DND-41 (cell line): ENCODE results near the gene ACER3.

Experiments
- ATAC-seq: fragments of 200-7000 bp; cut with Tn5 transposase; 3 replicates; pipeline ENCODE4 v1.9.1; 2021; ENCODE audit warnings: low read depth; ENCODE audit not compliant: insufficient read depth
- DNase-seq: peaks from one replicate; pipeline ENCODE4 v3.0.0-alpha.2; 2020
- H2AFZ ChIP-seq: 2 replicates; pipeline ENCODE4 v1.6.0; 2012; ENCODE audit warnings: low read depth, low read length
- H3K27ac ChIP-seq: 2 replicates; pipeline ENCODE4 v1.5.1; 2012; ENCODE audit warnings: low read length, inconsistent platforms
- H3K27me3 ChIP-seq: fragments of 200-600 bp; sonication (generic); 2 replicates; pipeline ENCODE4 v1.6.0; 2012; ENCODE audit warnings: low read length, mild to moderate bottlenecking, inconsistent platforms; ENCODE audit not compliant: insufficient read depth, poor library complexity
- H3K36me3 ChIP-seq: 2 replicates; pipeline ENCODE4 v1.5.1; 2012; ENCODE audit warnings: low read length, inconsistent platforms; ENCODE audit not compliant: insufficient read depth
- H3K4me1 ChIP-seq: 2 replicates; pipeline ENCODE4 v1.5.1; 2012; ENCODE audit warnings: mild to moderate bottlenecking, low read length; ENCODE audit not compliant: insufficient read depth
- H3K4me2 ChIP-seq: 2 replicates; pipeline ENCODE4 v1.6.0; 2012; ENCODE audit warnings: mild to moderate bottlenecking, moderate library complexity, low read length, inconsistent platforms; ENCODE audit not compliant: insufficient read depth
- H3K4me3 ChIP-seq, 2 experiments: fragments of 200-600 bp in 1 of 2; shearing (Covaris generic) in 1 of 2; 2 replicates each; pipeline ENCODE4 v1.5.1; 2012 to 2016; ENCODE audit warnings: inconsistent platforms in 2 of 2, low read length in 2 of 2, mild to moderate bottlenecking in 2 of 2, low read depth in 1 of 2, moderate library complexity in 1 of 2
- H3K79me2 ChIP-seq: 2 replicates; pipeline ENCODE4 v1.6.0; 2012; ENCODE audit warnings: low read length, inconsistent platforms; ENCODE audit not compliant: insufficient read depth
- H3K9ac ChIP-seq: 2 replicates; pipeline ENCODE4 v1.6.0; 2012; ENCODE audit warnings: low read depth, mild to moderate bottlenecking, inconsistent platforms, low read length, moderate library complexity
- H3K9me3 ChIP-seq: 2 replicates; pipeline ENCODE4 v1.5.1; 2012; ENCODE audit warnings: low read length, moderate library complexity, mild to moderate bottlenecking, inconsistent platforms; ENCODE audit not compliant: insufficient read depth, severe bottlenecking
- H4K20me1 ChIP-seq: 2 replicates; pipeline ENCODE4 v1.6.0; 2012; ENCODE audit warnings: low read length; ENCODE audit not compliant: insufficient read depth
- EZH2 ChIP-seq: IDR thresholded peaks from 3 replicates; pipeline ENCODE4 v1.6.1; 2012; ENCODE audit warnings: borderline replicate concordance, low read depth, mild to moderate bottlenecking, moderate library complexity, low read length, inconsistent platforms; ENCODE audit not compliant: severe bottlenecking
- TF ChIP-seq, protein P1 (sequence below): IDR thresholded peaks from 2 replicates; pipeline ENCODE4 v1.5.1; 2012; ENCODE audit warnings: borderline replicate concordance, low read length, moderate library complexity, mild to moderate bottlenecking; ENCODE audit not compliant: poor library complexity, severe bottlenecking; ENCODE audit errors: extremely low read depth

ACER3 gene

GRCh38 chr11:76911415-76911808, 50.7 kb downstream of the ACER3 start:
- Histone ChIP-seq H3K9me3 (no peaks in the 10 kb centered on the region), H4K20me1 (no peaks in the 10 kb centered on the region), H3K4me2 (no peak overlapping the region), H3K4me3 (no peak overlapping the region), H3K79me2 (no peaks in the 10 kb centered on the region), H3K9ac (no peak overlapping the region), H3K4me1 (no peaks in the 10 kb centered on the region), H3K27ac (no peak overlapping the region), H3K36me3 (no peaks in the 10 kb centered on the region), H3K27me3 (no peaks in the 10 kb centered on the region), H2AFZ (no peak overlapping the region)
- DNase-seq (no peak), ATAC-seq (no peak)
- TF ChIP-seq EZH2: no peak

- TF ChIP-seq, protein P1, sequence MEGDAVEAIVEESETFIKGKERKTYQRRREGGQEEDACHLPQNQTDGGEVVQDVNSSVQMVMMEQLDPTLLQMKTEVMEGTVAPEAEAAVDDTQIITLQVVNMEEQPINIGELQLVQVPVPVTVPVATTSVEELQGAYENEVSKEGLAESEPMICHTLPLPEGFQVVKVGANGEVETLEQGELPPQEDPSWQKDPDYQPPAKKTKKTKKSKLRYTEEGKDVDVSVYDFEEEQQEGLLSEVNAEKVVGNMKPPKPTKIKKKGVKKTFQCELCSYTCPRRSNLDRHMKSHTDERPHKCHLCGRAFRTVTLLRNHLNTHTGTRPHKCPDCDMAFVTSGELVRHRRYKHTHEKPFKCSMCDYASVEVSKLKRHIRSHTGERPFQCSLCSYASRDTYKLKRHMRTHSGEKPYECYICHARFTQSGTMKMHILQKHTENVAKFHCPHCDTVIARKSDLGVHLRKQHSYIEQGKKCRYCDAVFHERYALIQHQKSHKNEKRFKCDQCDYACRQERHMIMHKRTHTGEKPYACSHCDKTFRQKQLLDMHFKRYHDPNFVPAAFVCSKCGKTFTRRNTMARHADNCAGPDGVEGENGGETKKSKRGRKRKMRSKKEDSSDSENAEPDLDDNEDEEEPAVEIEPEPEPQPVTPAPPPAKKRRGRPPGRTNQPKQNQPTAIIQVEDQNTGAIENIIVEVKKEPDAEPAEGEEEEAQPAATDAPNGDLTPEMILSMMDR: no peak
- TF ChIP-seq EZH2: no peak
- Histone ChIP-seq H3K4me1 (peaks cover 5% of the 10 kb centered on the region), H3K4me3 (no peak overlapping the region), H3K36me3 (no peaks in the 10 kb centered on the region), H3K27ac (no peak overlapping the region), H3K79me2 (no peaks in the 10 kb centered on the region), H3K9ac (no peak overlapping the region), H2AFZ (no peak overlapping the region), H3K27me3 (no peaks in the 10 kb centered on the region), H3K4me2 (no peak overlapping the region), H4K20me1 (no peaks in the 10 kb centered on the region), H3K9me3 (no peaks in the 10 kb centered on the region)
- ATAC-seq (no peak), DNase-seq (no peak)
These were observed 56.0 kb downstream of the ACER3 start for GRCh38 chr11:76916712-76917111.

GRCh38 chr11:76918941-76919386, 58.2 kb downstream of the ACER3 start:
- no peak overlapping the region for H3K27ac ChIP-seq
- no peaks in the 10 kb centered on the region for H3K9me3 ChIP-seq
- no peaks in the 10 kb centered on the region for H3K79me2 ChIP-seq
- H3K4me3 ChIP-seq: no peak overlapping the region
- H2AFZ ChIP-seq: no peak overlapping the region
- no peaks in the 10 kb centered on the region for H3K36me3 ChIP-seq
- H3K4me1 ChIP-seq: peaks cover 5% of the 10 kb centered on the region
- peak; percentile 22 for DNase-seq
- TF ChIP-seq EZH2: no peak
- TF ChIP-seq, protein P1: peak; percentile 79
- peak; percentile 74 for ATAC-seq
- H3K27me3 ChIP-seq: no peaks in the 10 kb centered on the region
- no peak overlapping the region for H3K4me2 ChIP-seq
- no peaks in the 10 kb centered on the region for H4K20me1 ChIP-seq
- H3K9ac ChIP-seq: no peak overlapping the region

- no peak for TF ChIP-seq EZH2
- TF ChIP-seq, protein P1: no peak
- H3K4me2 ChIP-seq: no peak overlapping the region
- no peaks in the 10 kb centered on the region for H3K27me3 ChIP-seq
- H3K4me3 ChIP-seq: no peak overlapping the region
- H3K9ac ChIP-seq: no peak overlapping the region
- no peak overlapping the region for H3K27ac ChIP-seq
- H4K20me1 ChIP-seq: no peaks in the 10 kb centered on the region
- H2AFZ ChIP-seq: no peak overlapping the region
- H3K79me2 ChIP-seq: no peaks in the 10 kb centered on the region
- H3K4me1 ChIP-seq: peaks cover 5% of the 10 kb centered on the region
- no peak for ATAC-seq
- H3K9me3 ChIP-seq: no peaks in the 10 kb centered on the region
- no peaks in the 10 kb centered on the region for H3K36me3 ChIP-seq
- DNase-seq: no peak
These were observed 58.7 kb downstream of the ACER3 start for GRCh38 chr11:76919467-76919866.
